ENCODE data around the gene SEL1L3.
A peak's percentile ranks its signal among the peaks of the same experiment; 100 is the strongest.

The SEL1L3 gene

GRCh38 chr4:25769251-25769650, 93.5 kb downstream of the SEL1L3 start:
- no peak for TF ChIP-seq CTCF (IDR thresholded peaks at IDR 0.05; ENCODE audit: control insufficient read depth, insufficient read depth, low read depth, low read length, missing control alignments)
- no peak for DNase-seq (ENCODE audit: low read depth)
- no peak overlapping the region for H3K4me3 ChIP-seq (ENCODE audit: control insufficient read depth, low read depth, low read length)

- peak; percentile 99 for TF ChIP-seq CTCF (IDR thresholded peaks at IDR 0.05; ENCODE audit: control insufficient read depth, insufficient read depth, low read depth, low read length, missing control alignments)
- H3K4me3 ChIP-seq (ENCODE audit: control insufficient read depth, low read depth, low read length): no peak overlapping the region
- DNase-seq (ENCODE audit: low read depth): peak; percentile 37
These were observed 94.7 kb downstream of the SEL1L3 start for GRCh38 chr4:25767877-25768725.

GRCh38 chr4:25760518-25761157, 102.2 kb downstream of the SEL1L3 start:
- TF ChIP-seq CTCF (IDR thresholded peaks at IDR 0.05; ENCODE audit: control insufficient read depth, insufficient read depth, low read depth, low read length, missing control alignments): no peak
- DNase-seq (ENCODE audit: low read depth): no peak
- H3K4me3 ChIP-seq (ENCODE audit: control insufficient read depth, low read depth, low read length): no peak overlapping the region

GRCh38 chr4:25760048-25760447, 102.7 kb downstream of the SEL1L3 start:
- no peak overlapping the region for H3K4me3 ChIP-seq (ENCODE audit: control insufficient read depth, low read depth, low read length)
- no peak for DNase-seq (ENCODE audit: low read depth)
- no peak for TF ChIP-seq CTCF (IDR thresholded peaks at IDR 0.05; ENCODE audit: control insufficient read depth, insufficient read depth, low read depth, low read length, missing control alignments)

- TF ChIP-seq CTCF (IDR thresholded peaks at IDR 0.05; ENCODE audit: control insufficient read depth, insufficient read depth, low read depth, low read length, missing control alignments): no peak
- H3K4me3 ChIP-seq (ENCODE audit: control insufficient read depth, low read depth, low read length): no peak overlapping the region
- no peak for DNase-seq (ENCODE audit: low read depth)
These were observed 103.7 kb downstream of the SEL1L3 start for GRCh38 chr4:25759101-25759500.

- no peak overlapping the region for H3K4me3 ChIP-seq (ENCODE audit: control insufficient read depth, low read depth, low read length)
- TF ChIP-seq CTCF (IDR thresholded peaks at IDR 0.05; ENCODE audit: control insufficient read depth, insufficient read depth, low read depth, low read length, missing control alignments): no peak
- no peak for DNase-seq (ENCODE audit: low read depth)
These were observed 105.3 kb downstream of the SEL1L3 start for GRCh38 chr4:25757452-25757851.
